Neural progenitor cell (in vitro differentiated cells): ENCODE data around the gene LPAR4. TPM values are rescaled to one million over a fixed set of nuclear protein-coding genes. Genes with fewer than 3 reads are reported as not detected.

Source experiments
- DNase-seq: peaks from one replicate; pipeline ENCODE4 v3.0.0-alpha.2; 2016; ENCODE audit warnings: low spot score
- H2AFZ ChIP-seq: fragments of 200-600 bp; sonication (generic); replicated peaks from 2 replicates; pipeline ENCODE4 v1.6.1; 2016; ENCODE audit warnings: antibody characterized with exemption
- H3F3A ChIP-seq: fragments of 200-600 bp; sonication (generic); 2 replicates; pipeline ENCODE4 v1.6.1; 2016; ENCODE audit warnings: antibody characterized with exemption, low read depth
- H3K27ac ChIP-seq: fragments of 200-600 bp; sonication (generic); 2 replicates; pipeline ENCODE4 v1.5.1; 2016; ENCODE audit warnings: mild to moderate bottlenecking
- H3K27me3 ChIP-seq: fragments of 200-600 bp; sonication (generic); 2 replicates; pipeline ENCODE4 v1.6.1; 2016; ENCODE audit warnings: mild to moderate bottlenecking, moderate library complexity
- H3K36me3 ChIP-seq: fragments of 200-600 bp; sonication (generic); 2 replicates; pipeline ENCODE4 v1.5.1; 2016
- H3K4me1 ChIP-seq: fragments of 200-600 bp; sonication (generic); 2 replicates; pipeline ENCODE4 v1.6.1; 2016; ENCODE audit warnings: mixed run types
- H3K4me2 ChIP-seq: fragments of 200-600 bp; sonication (generic); 2 replicates; pipeline ENCODE4 v1.6.1; 2016
- H3K4me3 ChIP-seq: fragments of 200-600 bp; sonication (generic); 2 replicates; pipeline ENCODE4 v1.5.1; 2016
- H3K79me2 ChIP-seq: fragments of 200-600 bp; sonication (generic); 2 replicates; pipeline ENCODE4 v1.6.1; 2016; ENCODE audit warnings: low read depth
- H3K9ac ChIP-seq: fragments of 200-600 bp; sonication (generic); 2 replicates; pipeline ENCODE4 v1.6.1; 2016
- H3K9me3 ChIP-seq: fragments of 200-600 bp; sonication (generic); 2 replicates; pipeline ENCODE4 v1.5.1; 2016; ENCODE audit warnings: low read depth
- H4K20me1 ChIP-seq: fragments of 200-600 bp; sonication (generic); 2 replicates; pipeline ENCODE4 v1.6.1; 2016; ENCODE audit warnings: low read depth
- H3K27ac Mint-ChIP-seq: 3 replicates; pipeline ENCODE4 v1.8.0; 2021; ENCODE audit warnings: mixed read lengths
- H3K27me3 Mint-ChIP-seq: 2 replicates; pipeline ENCODE4 v1.8.0; 2022; ENCODE audit warnings: low read depth, mild to moderate bottlenecking, inconsistent platforms, moderate library complexity, mixed read lengths; ENCODE audit not compliant: insufficient read depth
- H3K36me3 Mint-ChIP-seq: 3 replicates; pipeline ENCODE4 v1.8.0; 2021; ENCODE audit warnings: mixed read lengths
- H3K4me1 Mint-ChIP-seq: 3 replicates; pipeline ENCODE4 v1.8.0; 2021; ENCODE audit warnings: mixed read lengths
- H3K4me3 Mint-ChIP-seq: 3 replicates; pipeline ENCODE4 v1.8.0; 2021; ENCODE audit warnings: mild to moderate bottlenecking, moderate library complexity, mixed read lengths
- H3K9me3 Mint-ChIP-seq: 3 replicates; pipeline ENCODE4 v1.8.0; 2020; ENCODE audit warnings: mixed read lengths
- EZH2 ChIP-seq: fragments of 200-600 bp; sonication (generic); IDR thresholded peaks from 2 replicates; pipeline ENCODE4 v1.6.1; 2017; ENCODE audit warnings: antibody characterized with exemption, mild to moderate bottlenecking, moderate library complexity
- EZH2phosphoT487 ChIP-seq: fragments of 200-600 bp; sonication (generic); IDR thresholded peaks from 2 replicates; pipeline ENCODE4 v1.6.1; 2017; ENCODE audit warnings: antibody characterized with exemption
- total RNA-seq: library from RNA; depleted of rRNA; stranded (reverse); fragments of >200 nt; gene quantifications from 2 replicates; pipeline ENCODE4 v1.2.3, GENCODE V29; 2015; ENCODE audit warnings: low replicate concordance
- TF ChIP-seq, protein P1 (sequence below): fragments of 200-600 bp; sonication (generic); IDR thresholded peaks from 2 replicates; pipeline ENCODE4 v1.5.1; 2017; ENCODE audit warnings: antibody characterized with exemption, mild to moderate bottlenecking

LPAR4 gene
- total RNA-seq, 1 donor from 2014 or later, result 63.6 TPM

- H3F3A ChIP-seq, result no peaks in the 10 kb centered on the region
- H3K9me3 ChIP-seq, result peaks cover 11% of the 10 kb centered on the region
- Mint-ChIP-seq H3K36me3 (peaks cover 9% of the 10 kb centered on the region), H3K27ac (no peak overlapping the region), H3K4me3 (no peak overlapping the region), H3K4me1 (peaks cover 8% of the 10 kb centered on the region), H3K9me3 (peaks cover 4% of the 10 kb centered on the region), H3K27me3 (peaks cover 2% of the 10 kb centered on the region)
- no peak overlapping the region for H2AFZ ChIP-seq
- no peaks in the 10 kb centered on the region for H3K4me1 ChIP-seq
- no peak overlapping the region for H3K4me2 ChIP-seq
- H3K36me3 ChIP-seq, result peaks cover 16% of the 10 kb centered on the region
- TF ChIP-seq EZH2, result no peak
- TF ChIP-seq, protein P1, sequence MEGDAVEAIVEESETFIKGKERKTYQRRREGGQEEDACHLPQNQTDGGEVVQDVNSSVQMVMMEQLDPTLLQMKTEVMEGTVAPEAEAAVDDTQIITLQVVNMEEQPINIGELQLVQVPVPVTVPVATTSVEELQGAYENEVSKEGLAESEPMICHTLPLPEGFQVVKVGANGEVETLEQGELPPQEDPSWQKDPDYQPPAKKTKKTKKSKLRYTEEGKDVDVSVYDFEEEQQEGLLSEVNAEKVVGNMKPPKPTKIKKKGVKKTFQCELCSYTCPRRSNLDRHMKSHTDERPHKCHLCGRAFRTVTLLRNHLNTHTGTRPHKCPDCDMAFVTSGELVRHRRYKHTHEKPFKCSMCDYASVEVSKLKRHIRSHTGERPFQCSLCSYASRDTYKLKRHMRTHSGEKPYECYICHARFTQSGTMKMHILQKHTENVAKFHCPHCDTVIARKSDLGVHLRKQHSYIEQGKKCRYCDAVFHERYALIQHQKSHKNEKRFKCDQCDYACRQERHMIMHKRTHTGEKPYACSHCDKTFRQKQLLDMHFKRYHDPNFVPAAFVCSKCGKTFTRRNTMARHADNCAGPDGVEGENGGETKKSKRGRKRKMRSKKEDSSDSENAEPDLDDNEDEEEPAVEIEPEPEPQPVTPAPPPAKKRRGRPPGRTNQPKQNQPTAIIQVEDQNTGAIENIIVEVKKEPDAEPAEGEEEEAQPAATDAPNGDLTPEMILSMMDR, result no peak
- no peak for TF ChIP-seq EZH2phosphoT487
- H3K4me3 ChIP-seq, result no peak overlapping the region
- H3K9ac ChIP-seq, result no peak overlapping the region
- no peaks in the 10 kb centered on the region for H4K20me1 ChIP-seq
- no peaks in the 10 kb centered on the region for H3K27me3 ChIP-seq
- no peak overlapping the region for H3K27ac ChIP-seq
- DNase-seq, result no peak
- peaks cover 44% of the 10 kb centered on the region for H3K79me2 ChIP-seq
Observed at GRCh38 chrX:78753571-78753970, 6.1 kb downstream of the LPAR4 start.

- Histone ChIP-seq H2AFZ (no peak overlapping the region), H3K9me3 (peaks cover 8% of the 10 kb centered on the region), H3K27ac (no peak overlapping the region), H3F3A (no peaks in the 10 kb centered on the region), H3K36me3 (peaks cover 16% of the 10 kb centered on the region), H3K4me1 (no peaks in the 10 kb centered on the region), H3K4me3 (no peak overlapping the region), H3K4me2 (no peak overlapping the region), H3K79me2 (peaks cover 31% of the 10 kb centered on the region), H4K20me1 (no peaks in the 10 kb centered on the region), H3K27me3 (no peaks in the 10 kb centered on the region), H3K9ac (no peak overlapping the region)
- H3K36me3 Mint-ChIP-seq, result peaks cover 13% of the 10 kb centered on the region
- no peak overlapping the region for H3K4me3 Mint-ChIP-seq
- no peaks in the 10 kb centered on the region for H3K27me3 Mint-ChIP-seq
- no peak for DNase-seq
- no peak overlapping the region for H3K27ac Mint-ChIP-seq
- no peaks in the 10 kb centered on the region for H3K4me1 Mint-ChIP-seq
- peaks cover 4% of the 10 kb centered on the region for H3K9me3 Mint-ChIP-seq
- TF ChIP-seq EZH2, result no peak
Observed at GRCh38 chrX:78754917-78755316, 7.4 kb downstream of the LPAR4 start.

- DNase-seq, result no peak
- H3K36me3 ChIP-seq, result peaks cover 16% of the 10 kb centered on the region
- H3K79me2 ChIP-seq, result no peaks in the 10 kb centered on the region
- no peaks in the 10 kb centered on the region for H3K4me1 ChIP-seq
- no peak overlapping the region for H2AFZ ChIP-seq
- Mint-ChIP-seq H3K4me3 (no peak overlapping the region), H3K27me3 (no peaks in the 10 kb centered on the region), H3K36me3 (peaks cover 13% of the 10 kb centered on the region), H3K27ac (no peak overlapping the region), H3K9me3 (peaks cover 7% of the 10 kb centered on the region), H3K4me1 (no peaks in the 10 kb centered on the region)
- H3K27me3 ChIP-seq, result no peaks in the 10 kb centered on the region
- H3F3A ChIP-seq, result no peaks in the 10 kb centered on the region
- no peak overlapping the region for H3K4me2 ChIP-seq
- H4K20me1 ChIP-seq, result no peaks in the 10 kb centered on the region
- no peak overlapping the region for H3K4me3 ChIP-seq
- H3K9me3 ChIP-seq, result peaks cover 6% of the 10 kb centered on the region
- H3K27ac ChIP-seq, result no peak overlapping the region
- H3K9ac ChIP-seq, result no peak overlapping the region
- TF ChIP-seq, protein P1, result no peak
- no peak for TF ChIP-seq EZH2phosphoT487
- TF ChIP-seq EZH2, result no peak
Observed at GRCh38 chrX:78759081-78759480, 11.6 kb downstream of the LPAR4 start.

GRCh38 chrX:78769101-78769755 is 21.7 kb downstream of the LPAR4 start:
- Histone ChIP-seq H3K9ac (no peak overlapping the region), H4K20me1 (no peaks in the 10 kb centered on the region), H3K9me3 (peaks cover 4% of the 10 kb centered on the region), H3K27me3 (no peaks in the 10 kb centered on the region), H3K4me3 (no peak overlapping the region), H3K27ac (peak overlapping the region; percentile 80), H3K4me1 (peaks cover 24% of the 10 kb centered on the region), H3K36me3 (no peaks in the 10 kb centered on the region), H3K79me2 (no peaks in the 10 kb centered on the region), H3F3A (peaks cover 28% of the 10 kb centered on the region), H3K4me2 (peak overlapping the region; percentile 62), H2AFZ (no peak overlapping the region)
- no peak for TF ChIP-seq EZH2phosphoT487
- TF ChIP-seq EZH2, result no peak
- TF ChIP-seq, protein P1, result no peak
- H3K36me3 Mint-ChIP-seq, result peaks cover 2% of the 10 kb centered on the region
- peaks cover 10% of the 10 kb centered on the region for H3K27me3 Mint-ChIP-seq
- H3K4me1 Mint-ChIP-seq, result peaks cover 15% of the 10 kb centered on the region
- H3K27ac Mint-ChIP-seq, result peak overlapping the region; percentile 79
- H3K9me3 Mint-ChIP-seq, result peaks cover 11% of the 10 kb centered on the region
- DNase-seq, result no peak
- H3K4me3 Mint-ChIP-seq, result no peak overlapping the region
